PC-3 (cell line): Measurements from ENCODE around the gene CNIH1. TPM values are rescaled to one million over a fixed set of nuclear protein-coding genes. Genes with fewer than 3 reads are reported as not detected.

Source experiments
- ATAC-seq: fragments of 200-7000 bp; cut with Tn5 transposase; 2 replicates; pipeline ENCODE4 v1.9.1; 2020; ENCODE audit warnings: mild to moderate bottlenecking, moderate library complexity
- BruUV-seq: library from RNA; stranded (reverse); fragments of 400-500 nt; replicated peaks from 2 replicates; lab custom pipeline; 2021; lab: Mats Ljungman, UMichigan
- CTCF ChIA-PET: fragments of 300-600 bp; sonication (Branson Sonifier 250); formaldehyde crosslinking; loops from one replicate; lab custom pipeline; 2022; ENCODE audit warnings: antibody characterized with exemption; lab: Charles Lee
- POLR2A ChIA-PET: fragments of 300-600 bp; sonication (Branson Sonifier 250); formaldehyde crosslinking; loops from one replicate; lab custom pipeline; 2022; ENCODE audit warnings: antibody characterized with exemption; ENCODE audit not compliant: unreplicated experiment; lab: Charles Lee
- DNase-seq: peaks from one replicate; pipeline ENCODE4 v3.0.0-alpha.2; 2015
- H2AFZ ChIP-seq: fragments of 300-600 bp; sonication (generic); 2 replicates; pipeline ENCODE4 v1.6.0; 2016; ENCODE audit warnings: antibody characterized with exemption, low read length
- H3F3A ChIP-seq: fragments of 300-600 bp; sonication (generic); one replicate; pipeline ENCODE4 v1.6.0; 2017; ENCODE audit warnings: antibody characterized with exemption, low read length, control low read depth, mild to moderate bottlenecking; ENCODE audit not compliant: unreplicated experiment
- H3K27ac ChIP-seq: fragments of 300-600 bp; sonication (generic); 2 replicates; pipeline ENCODE4 v1.5.1; 2016; ENCODE audit warnings: mild to moderate bottlenecking, low read length
- H3K27me3 ChIP-seq: fragments of 300-600 bp; sonication (generic); 2 replicates; pipeline ENCODE4 v1.6.1; 2016; ENCODE audit warnings: low read length, mixed read lengths
- H3K36me3 ChIP-seq: fragments of 300-600 bp; sonication (generic); 2 replicates; pipeline ENCODE4 v1.6.1; 2016; ENCODE audit warnings: low read depth, mixed run types, low read length, mixed read lengths
- H3K4me1 ChIP-seq: fragments of 300-600 bp; sonication (generic); 2 replicates; pipeline ENCODE4 v1.5.1; 2016; ENCODE audit warnings: low read length; ENCODE audit not compliant: insufficient read depth
- H3K4me2 ChIP-seq: fragments of 300-600 bp; sonication (generic); 2 replicates; pipeline ENCODE4 v1.6.0; 2016; ENCODE audit warnings: low read length
- H3K4me3 ChIP-seq: fragments of 300-600 bp; sonication (generic); 2 replicates; pipeline ENCODE4 v1.5.1; 2016; ENCODE audit warnings: mild to moderate bottlenecking, low read length, mixed read lengths
- H3K79me2 ChIP-seq: fragments of 300-600 bp; sonication (generic); 2 replicates; pipeline ENCODE4 v1.6.1; 2017; ENCODE audit warnings: low read length, mixed read lengths
- H3K9ac ChIP-seq: fragments of 300-600 bp; sonication (generic); 2 replicates; pipeline ENCODE4 v1.6.0; 2016; ENCODE audit warnings: mild to moderate bottlenecking, low read length
- H3K9me2 ChIP-seq: fragments of 300-600 bp; sonication (generic); replicated peaks from 2 replicates; pipeline ENCODE4 v1.6.1; 2016; ENCODE audit warnings: mixed run types, low read length, mixed read lengths
- H3K9me3 ChIP-seq: fragments of 300-600 bp; sonication (generic); 2 replicates; pipeline ENCODE4 v1.6.1; 2016; ENCODE audit warnings: low read length, mixed read lengths
- H4K20me1 ChIP-seq: fragments of 300-600 bp; sonication (generic); 2 replicates; pipeline ENCODE4 v1.6.1; 2016; ENCODE audit warnings: low read length, mixed read lengths
- EZH2 ChIP-seq: fragments of 300-600 bp; sonication (generic); IDR thresholded peaks from one replicate; pipeline ENCODE4 v1.6.1; 2017; ENCODE audit warnings: antibody characterized with exemption, mild to moderate bottlenecking, low read length; ENCODE audit not compliant: unreplicated experiment
- EZH2phosphoT487 ChIP-seq: fragments of 300-600 bp; sonication (generic); IDR thresholded peaks from 2 replicates; pipeline ENCODE4 v1.6.1; 2018; ENCODE audit warnings: mild to moderate bottlenecking, antibody characterized with exemption, low read length, borderline replicate concordance
- intact Hi-C: fragments of 100-400 bp; cut with micrococcal nuclease; formaldehyde crosslinking; loops from 2 replicates; pipeline ENCODE4 v1.9.0; 2023
- total RNA-seq: library from RNA; depleted of rRNA; stranded (reverse); fragments of >200 nt; gene quantifications from 2 replicates; pipeline ENCODE4 v1.2.3, GENCODE V29; 2014
- TF ChIP-seq, protein P1 (sequence below): fragments of 300-600 bp; sonication (generic); conservative IDR thresholded peaks from 2 replicates; pipeline ENCODE4 v1.5.1; 2017; ENCODE audit warnings: antibody characterized with exemption, low read depth, mild to moderate bottlenecking, low read length

CNIH1 gene
- total RNA-seq, 1 experiment from 2014 or later, result 194 TPM

DNA sequence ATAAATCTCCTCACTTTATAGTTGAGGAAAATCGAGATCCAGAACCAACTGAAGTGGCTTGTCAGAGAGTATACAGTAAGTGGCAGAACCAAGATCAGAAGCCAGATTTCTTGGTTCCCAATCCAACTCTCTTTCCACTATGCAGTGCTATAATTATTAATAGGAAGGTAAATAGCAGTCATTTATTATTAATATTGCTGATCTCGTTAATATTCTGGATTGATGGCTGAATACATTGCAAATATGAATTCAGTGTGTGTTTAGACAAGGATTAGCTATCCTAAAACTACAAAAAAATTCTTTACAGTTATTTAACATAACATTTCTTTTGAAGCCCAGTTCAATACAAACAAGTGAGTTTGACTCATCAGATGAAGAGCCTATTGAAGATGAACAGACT is 41.6 kb downstream of the CNIH1 start:
- POLR2A ChIA-PET, result interaction anchor here (0.6 to 0.7 kb wide), 2 partner anchors 34 to 696 kb away, joined by 3 to 5 read pairs; no protein-coding TSS in a partner anchor

DNA sequence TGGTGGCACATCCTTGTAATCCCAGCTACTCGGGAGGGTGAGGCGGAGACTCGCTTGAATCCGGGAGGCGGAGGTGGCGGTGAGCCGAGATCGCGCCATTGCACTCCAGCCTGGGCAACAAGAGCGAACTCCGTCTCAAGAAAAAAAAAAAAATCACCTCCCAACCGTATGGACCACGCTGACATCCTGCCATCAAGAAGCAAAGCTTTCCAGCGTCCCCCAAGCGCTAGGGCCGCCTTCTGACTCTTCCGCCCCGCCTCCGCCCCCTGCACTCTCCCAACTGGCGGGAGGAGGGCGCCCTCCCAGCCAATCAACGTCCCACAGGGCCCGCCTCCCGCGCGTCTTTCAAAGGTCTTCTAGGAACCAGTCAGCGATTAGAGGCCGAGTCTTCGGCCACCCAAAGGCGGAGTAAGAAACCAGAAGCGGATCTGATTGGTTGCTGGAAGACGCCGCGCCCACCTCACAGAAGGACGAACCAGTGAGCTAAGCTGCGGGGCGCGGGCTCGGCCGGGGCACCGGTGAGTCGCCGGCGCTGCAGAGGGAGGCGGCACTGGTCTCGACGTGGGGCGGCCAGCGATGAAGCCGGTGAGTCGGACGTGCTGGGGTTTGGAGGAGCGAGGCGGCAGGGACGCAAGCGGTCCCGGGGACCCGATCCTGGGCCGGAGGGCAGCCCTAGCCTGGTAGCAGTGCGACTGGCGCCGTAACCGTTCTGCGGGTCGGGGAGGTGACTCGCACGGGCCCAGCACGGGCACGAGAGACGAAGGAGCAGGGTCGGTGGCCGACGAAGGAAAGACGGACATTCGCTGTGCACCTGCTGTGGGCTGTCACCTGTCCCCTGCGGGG is 44.5 kb downstream of the CNIH1 start, which contains the start of gene CDKN3:
TSS of gene CDKN3 (plus strand) at position 515 of the 843 bp plus-strand sequence. CDS start at position 577, 62 bp downstream.
- H3K79me2 ChIP-seq, result peaks cover 49% of the 10 kb centered on the region
- CTCF ChIA-PET, result interaction anchor here (0.6 to 2.2 kb wide), 8 partner anchors 24 to 112 kb away, joined by 3 to 15 read pairs (median 4); no protein-coding TSS in a partner anchor
- BruUV-seq, result no TSS peak
- no peaks in the 10 kb centered on the region for H3F3A ChIP-seq
- H3K27ac ChIP-seq, result peak within 1 kb of the TSS; percentile 39
- no peaks in the 10 kb centered on the region for H3K9me2 ChIP-seq
- TF ChIP-seq EZH2 (no peak), EZH2phosphoT487 (no peak)
- TF ChIP-seq, protein P1, sequence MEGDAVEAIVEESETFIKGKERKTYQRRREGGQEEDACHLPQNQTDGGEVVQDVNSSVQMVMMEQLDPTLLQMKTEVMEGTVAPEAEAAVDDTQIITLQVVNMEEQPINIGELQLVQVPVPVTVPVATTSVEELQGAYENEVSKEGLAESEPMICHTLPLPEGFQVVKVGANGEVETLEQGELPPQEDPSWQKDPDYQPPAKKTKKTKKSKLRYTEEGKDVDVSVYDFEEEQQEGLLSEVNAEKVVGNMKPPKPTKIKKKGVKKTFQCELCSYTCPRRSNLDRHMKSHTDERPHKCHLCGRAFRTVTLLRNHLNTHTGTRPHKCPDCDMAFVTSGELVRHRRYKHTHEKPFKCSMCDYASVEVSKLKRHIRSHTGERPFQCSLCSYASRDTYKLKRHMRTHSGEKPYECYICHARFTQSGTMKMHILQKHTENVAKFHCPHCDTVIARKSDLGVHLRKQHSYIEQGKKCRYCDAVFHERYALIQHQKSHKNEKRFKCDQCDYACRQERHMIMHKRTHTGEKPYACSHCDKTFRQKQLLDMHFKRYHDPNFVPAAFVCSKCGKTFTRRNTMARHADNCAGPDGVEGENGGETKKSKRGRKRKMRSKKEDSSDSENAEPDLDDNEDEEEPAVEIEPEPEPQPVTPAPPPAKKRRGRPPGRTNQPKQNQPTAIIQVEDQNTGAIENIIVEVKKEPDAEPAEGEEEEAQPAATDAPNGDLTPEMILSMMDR, result peak; percentile 54; the same call in 1 of the 2 replicates
- H3K9ac ChIP-seq, result peak within 1 kb of the TSS; percentile 89
- peaks cover 23% of the 10 kb centered on the region for H3K36me3 ChIP-seq
- intact Hi-C loops, result loop anchor here (1.0 to 2.0 kb wide), 4 partner anchors 30 to 93 kb away; partner anchors contain the start of gene CNIH1
- H3K4me3 ChIP-seq, result peak within 1 kb of the TSS; percentile 90
- no peaks in the 10 kb centered on the region for H3K27me3 ChIP-seq
- ATAC-seq (peak; percentile 95), DNase-seq (peak; percentile 100)
- no peaks in the 10 kb centered on the region for H3K9me3 ChIP-seq
- POLR2A ChIA-PET, result interaction anchor here (0.6 to 1.3 kb wide), 12 partner anchors 11 to 1724 kb away, joined by 3 to 5 read pairs (median 3); no protein-coding TSS in a partner anchor
- H4K20me1 ChIP-seq, result peaks cover 8% of the 10 kb centered on the region; the same call in 1 of the 2 replicates
- peak within 1 kb of the TSS; percentile 91 for H3K4me2 ChIP-seq
- peaks cover 24% of the 10 kb centered on the region for H3K4me1 ChIP-seq
- H2AFZ ChIP-seq, result peak within 1 kb of the TSS; percentile 86

More for the DNA sequence above, 41.6 kb downstream of the CNIH1 start:
- Histone ChIP-seq H3K36me3 (peaks cover 32% of the 10 kb centered on the region), H3K4me2 (peak overlapping the region; percentile 91), H3F3A (no peaks in the 10 kb centered on the region), H4K20me1 (peaks cover 8% of the 10 kb centered on the region; the same call in 1 of the 2 replicates), H3K27ac (no peak overlapping the region), H3K9me3 (no peaks in the 10 kb centered on the region), H3K4me1 (peaks cover 24% of the 10 kb centered on the region), H2AFZ (no peak overlapping the region), H3K9ac (no peak overlapping the region), H3K4me3 (0 out of 2 replicates have a peak overlapping the region, but pooled peaks have one; percentile 0), H3K27me3 (no peaks in the 10 kb centered on the region), H3K9me2 (no peaks in the 10 kb centered on the region), H3K79me2 (peaks cover 73% of the 10 kb centered on the region)
- CTCF ChIA-PET, result interaction anchor here (0.8 kb wide), 1 partner anchor 21 kb away, joined by 6 read pairs; no protein-coding TSS in a partner anchor
- TF ChIP-seq, protein P1, result no peak
- TF ChIP-seq EZH2phosphoT487 (no peak), EZH2 (no peak)
- intact Hi-C loops, result no loop called here
- ATAC-seq, result no peak
- BruUV-seq, result no TSS peak
- no peak for DNase-seq
